GM19328 (cell line): Measurements from ENCODE around the gene COQ8B.
A peak's percentile ranks its signal among the peaks of the same experiment; 100 is the strongest.
"Not testable (repeated sequence)": the region's sequence is repeated elsewhere in the genome, so short reads cannot be mapped to it uniquely, and the experiment has no call there.

Experiments used
- ATAC-seq: cut with Tn5 transposase; IDR thresholded peaks from one replicate; pipeline ENCODE4 v1.9.1; 2021; ENCODE audit warnings: mild to moderate bottlenecking, moderate library complexity; ENCODE audit not compliant: unreplicated experiment

The COQ8B gene

DNA sequence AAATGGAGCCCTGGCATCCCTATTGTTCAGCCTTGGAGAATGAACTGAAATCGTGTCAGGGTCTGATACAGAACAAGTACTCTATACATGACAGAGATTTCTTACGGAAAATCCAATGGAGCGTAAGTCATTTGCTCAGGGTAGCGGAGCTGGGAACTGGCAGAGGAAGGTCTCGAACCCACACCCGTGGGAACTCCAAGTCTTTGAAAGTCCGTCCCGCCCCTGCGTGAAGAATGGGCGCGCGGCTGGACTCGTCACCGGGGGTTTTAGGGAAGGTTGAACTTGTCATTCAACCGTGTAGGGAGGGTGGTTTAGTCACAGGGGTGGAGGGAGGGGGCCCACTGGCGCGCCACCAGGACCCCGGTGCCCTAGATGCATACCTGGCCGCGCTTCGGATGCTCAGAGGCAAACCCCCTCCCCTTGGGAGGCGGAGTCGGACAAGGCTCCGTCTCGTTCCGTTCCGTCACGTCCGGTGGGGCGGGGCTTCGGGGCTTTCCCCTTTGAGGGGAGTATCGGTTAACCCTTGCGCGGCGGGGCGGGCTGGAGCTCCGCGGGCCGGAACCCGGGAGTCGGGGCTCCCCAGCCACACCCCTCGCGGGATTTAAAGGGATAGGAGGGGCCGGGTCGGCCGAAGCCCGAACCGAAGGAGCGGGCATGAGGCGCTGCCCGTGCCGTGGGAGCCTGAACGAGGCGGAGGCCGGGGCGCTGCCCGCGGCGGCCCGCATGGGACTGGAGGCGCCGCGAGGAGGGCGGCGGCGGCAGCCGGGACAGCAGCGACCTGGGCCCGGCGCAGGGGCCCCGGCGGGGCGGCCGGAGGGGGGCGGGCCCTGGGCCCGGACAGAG lies at the start of gene COQ8B, which contains the start of gene ITPKC:
Gene COQ8B (minus strand): TSS at position 405 of the 843 bp plus-strand sequence. CDS start 2,254 bp downstream, outside the sequence.
Gene ITPKC (plus strand): TSS at position 631 of the 843 bp plus-strand sequence. CDS start 24 bp downstream, at position 655.
- ATAC-seq: peak; percentile 68

DNA sequence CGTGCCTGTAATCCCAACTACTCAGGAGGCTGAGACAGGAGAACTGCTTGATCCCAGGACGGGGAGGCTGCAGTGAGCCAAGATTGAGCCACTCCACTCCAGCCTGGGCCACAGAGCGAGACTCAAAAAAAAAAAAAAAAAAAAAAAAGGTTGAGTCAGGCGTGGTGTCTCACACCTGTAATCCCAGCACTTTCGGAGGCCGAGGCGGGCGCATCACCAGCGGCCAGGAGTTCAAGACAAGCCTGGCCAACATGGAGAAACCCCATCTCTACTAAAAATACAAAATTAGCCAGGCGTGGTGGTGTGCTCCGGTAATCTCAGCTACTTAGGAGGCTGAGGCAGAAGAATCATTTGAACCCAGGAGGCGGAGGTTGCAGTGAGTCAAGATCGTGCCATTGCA lies 49.7 kb upstream of the COQ8B start:
- ATAC-seq: not testable (repeated sequence)

DNA sequence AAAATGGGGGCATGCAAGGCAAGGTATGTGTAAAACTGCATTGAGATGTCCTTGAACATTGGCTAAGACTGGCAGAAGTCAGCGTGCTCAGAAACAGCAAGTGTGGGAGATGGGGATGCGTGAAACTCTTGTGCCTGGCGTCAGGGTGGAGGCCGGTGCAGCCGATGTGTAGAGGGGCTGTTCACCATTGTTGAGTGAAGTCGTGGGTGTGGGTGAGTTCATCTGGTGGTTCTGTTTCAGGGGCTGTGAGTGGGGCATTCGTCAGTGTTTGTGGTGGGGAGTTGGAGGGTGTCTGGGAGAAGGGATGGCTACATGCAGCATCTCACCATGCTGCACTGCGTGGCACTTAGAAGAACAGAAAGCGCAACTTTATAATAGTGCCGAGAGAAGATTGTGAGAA lies 47.3 kb upstream of the COQ8B start:
- no peak for ATAC-seq

DNA sequence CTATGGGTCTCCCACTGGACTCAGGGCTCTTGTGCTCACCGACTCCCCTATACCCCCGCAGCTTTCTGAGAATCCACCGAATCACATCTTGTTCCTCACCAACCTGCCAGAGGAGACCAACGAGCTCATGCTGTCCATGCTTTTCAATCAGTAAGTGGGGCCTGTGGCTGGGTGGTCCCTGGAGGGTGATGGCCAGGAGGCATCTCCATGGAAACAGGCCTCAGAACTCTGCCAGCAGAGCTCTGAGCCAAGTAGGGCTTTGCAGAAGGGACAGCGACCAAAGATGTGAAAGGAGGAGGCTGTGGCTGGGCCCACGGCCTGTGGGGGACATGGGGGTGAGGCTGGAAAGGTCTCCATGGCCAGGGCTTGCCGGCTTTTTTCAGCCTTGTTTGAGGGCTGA lies 46.8 kb upstream of the COQ8B start:
- ATAC-seq: no peak

DNA sequence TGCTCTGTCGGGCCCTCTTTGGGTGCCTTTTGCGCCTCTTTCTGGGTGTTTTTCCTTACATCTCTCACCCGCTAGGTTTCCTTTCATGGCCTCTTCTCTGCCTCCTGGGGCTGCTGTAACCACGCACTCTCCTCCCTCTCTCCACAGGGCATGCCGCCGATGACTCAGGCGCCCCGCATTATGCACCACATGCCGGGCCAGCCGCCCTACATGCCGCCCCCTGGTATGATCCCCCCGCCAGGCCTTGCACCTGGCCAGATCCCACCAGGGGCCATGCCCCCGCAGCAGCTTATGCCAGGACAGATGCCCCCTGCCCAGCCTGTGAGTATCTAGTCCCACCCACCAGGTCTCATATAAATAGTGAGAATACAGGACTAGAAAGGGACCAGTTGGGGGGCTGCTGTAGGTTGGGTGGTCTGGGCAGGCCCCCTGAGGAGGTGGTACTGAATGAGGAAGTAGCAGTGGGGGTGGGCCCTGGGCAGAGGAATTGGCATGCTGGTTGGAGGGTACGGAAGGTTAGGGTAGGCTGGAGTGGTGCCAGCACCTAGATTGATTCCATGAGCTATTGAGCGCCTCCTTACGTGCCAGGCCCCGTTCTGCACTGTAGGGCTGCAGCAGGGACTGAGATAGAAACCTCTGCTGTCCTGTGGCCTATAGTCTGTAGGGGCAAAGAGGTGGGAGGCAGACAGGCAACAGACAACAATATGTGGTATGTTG lies 46.2 kb upstream of the COQ8B start:
- no peak for ATAC-seq

DNA sequence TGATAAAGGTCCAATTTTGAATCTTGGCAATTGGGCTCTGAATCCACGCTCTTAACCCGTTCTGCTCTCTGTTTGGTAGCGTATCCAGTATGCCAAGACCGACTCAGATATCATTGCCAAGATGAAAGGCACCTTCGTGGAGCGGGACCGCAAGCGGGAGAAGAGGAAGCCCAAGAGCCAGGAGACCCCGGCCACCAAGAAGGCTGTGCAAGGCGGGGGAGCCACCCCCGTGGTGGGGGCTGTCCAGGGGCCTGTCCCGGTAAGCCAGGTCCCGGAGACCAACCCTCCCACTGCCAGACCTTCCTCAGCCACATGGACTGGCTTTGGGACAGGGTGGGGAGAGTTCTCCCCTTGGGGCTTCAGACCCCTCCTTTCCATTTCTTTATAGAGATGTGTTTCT lies 42.7 kb upstream of the COQ8B start:
- ATAC-seq: no peak

DNA sequence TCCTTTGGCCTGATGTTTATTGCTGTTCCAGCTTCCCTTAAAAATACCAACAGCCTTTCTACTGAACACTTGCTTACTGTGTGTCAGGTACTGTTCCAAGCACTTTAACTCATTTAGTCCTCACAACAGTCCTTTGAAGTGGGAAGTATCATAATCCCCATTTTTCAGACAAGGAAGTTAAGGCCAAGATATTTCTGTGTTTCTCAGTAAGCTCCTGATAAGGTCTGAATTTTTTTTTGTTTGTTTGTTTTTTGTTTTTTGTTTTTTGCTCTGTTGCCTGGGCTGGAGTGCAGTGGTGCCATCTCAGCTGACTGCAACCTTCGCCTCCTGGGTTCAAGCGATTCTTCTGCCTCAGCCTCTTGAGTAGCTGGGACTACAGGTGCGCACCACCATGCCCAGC lies 41.8 kb upstream of the COQ8B start:
- no peak for ATAC-seq

DNA sequence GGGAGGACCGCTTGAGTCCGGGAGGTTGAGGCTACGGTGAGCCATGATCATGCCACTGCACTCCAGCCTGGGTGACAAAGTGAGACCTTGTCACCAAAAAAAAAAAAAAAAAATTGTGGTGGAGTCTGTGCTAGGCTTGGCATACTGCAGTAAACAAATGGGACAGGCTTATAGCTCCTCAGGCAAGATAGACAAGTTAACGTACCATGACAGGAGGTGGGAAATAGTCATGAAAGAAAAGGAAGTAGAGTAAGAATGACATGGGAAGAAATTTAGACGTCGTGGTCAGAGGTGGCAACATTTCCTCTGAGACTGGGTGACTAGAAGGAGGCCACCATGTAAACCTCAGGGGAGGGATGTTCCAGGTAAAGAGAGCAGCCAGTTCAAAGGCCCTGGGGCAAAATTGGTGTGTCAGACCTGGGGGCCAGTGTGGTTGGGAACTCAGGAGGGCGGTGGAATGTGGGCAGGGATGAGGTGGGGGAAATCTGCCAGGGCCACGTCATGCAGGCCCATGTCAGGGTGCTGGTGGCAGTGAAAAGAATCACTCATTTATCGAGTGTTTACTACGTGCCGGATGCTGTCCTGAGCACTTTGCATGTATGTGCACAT lies 39.9 kb upstream of the COQ8B start:
- ATAC-seq: no peak

DNA sequence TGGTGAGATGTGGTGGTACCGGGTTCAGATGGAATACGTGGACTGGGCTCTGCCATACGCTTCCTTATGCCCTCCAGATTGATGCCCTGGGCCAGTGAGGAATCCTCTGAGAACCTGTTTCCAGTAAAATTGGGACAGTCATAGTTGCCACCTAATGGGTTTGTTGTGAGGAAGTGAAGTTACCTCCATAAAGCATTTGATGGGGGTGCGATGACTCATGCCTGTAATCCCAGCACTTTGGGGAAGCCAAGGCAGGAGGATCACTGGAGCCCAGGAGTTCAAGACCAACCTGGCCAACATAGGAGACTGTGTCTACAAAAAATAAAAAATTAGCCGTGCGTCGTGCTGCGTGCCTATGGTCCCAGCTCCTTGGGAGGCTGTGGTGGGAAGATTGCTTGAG lies 39.1 kb upstream of the COQ8B start:
- no peak for ATAC-seq

DNA sequence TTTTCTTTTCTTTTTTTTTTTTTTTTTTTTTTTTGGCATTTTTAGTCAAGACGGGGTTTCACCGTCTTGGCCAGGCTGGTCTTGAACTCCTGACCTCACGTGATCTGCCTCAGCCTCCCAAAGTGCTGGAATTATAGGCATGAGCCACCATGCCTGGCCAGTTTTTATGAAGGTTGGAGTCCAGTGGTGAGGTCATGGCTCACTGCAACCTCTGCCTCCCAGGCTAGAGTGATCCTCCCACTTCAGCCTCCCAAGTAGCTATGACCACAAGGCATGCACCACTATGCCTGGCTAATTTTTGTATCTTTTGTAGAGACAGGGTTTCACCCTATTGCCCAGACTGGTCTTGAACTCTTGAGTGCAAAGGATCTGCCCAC lies 38.5 kb upstream of the COQ8B start:
- ATAC-seq: no peak

DNA sequence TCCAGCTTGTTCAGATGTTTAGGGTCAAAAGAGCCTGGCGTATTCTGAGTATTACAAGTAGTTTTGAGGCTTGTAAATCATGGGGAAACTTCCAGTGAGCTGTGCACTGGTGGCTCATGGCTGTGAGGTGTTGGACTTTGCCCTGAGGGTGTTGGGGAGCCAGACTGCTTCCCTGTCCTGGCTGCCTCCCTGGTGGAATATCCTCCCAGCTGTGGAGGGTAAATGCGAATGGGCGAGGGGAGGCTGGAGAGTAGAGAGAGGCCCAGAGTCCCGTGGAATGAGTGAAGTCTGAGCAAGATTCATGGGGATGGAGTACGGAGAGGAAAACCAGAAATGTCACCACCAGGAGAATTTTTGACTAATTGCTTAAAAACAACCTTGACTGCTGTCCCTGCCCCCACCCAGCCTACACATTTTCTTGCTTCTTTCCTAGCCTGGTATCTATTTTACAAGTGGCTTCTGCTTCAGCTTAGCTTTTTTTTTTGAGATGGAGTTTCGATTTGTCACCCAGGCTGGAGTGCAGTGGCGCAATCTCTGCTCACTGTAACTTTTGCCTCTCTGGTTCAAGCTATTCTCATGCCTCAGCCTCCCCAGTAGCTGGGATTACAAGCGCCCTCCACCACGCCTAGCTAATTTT lies 38.0 kb upstream of the COQ8B start:
- no peak for ATAC-seq

DNA sequence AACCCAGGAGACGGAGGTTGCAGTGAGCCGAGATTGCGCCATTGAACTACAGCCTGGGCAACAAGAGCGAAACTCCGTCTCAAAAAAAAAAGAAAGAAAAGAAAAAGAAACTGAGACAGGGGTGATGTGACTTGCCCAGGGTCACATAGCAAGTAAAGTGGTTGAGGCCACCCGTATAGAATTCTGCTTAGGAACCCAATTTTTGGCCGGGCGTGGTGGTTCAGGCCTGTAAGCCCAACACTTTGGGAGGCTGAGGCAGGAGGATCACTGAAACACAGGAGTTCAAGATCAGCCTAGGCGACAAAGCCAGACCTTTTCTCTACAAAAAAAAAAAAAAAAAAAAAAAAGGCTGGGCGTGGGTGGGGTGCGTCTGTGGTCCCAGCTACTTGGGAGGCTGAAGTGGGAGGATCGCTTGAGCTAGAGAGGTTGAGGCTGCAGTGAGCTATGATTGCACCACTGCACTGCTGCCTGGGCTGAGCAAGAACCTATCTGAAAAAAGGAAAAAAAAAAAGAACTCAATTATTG lies 35.6 kb upstream of the COQ8B start:
- ATAC-seq: no peak

DNA sequence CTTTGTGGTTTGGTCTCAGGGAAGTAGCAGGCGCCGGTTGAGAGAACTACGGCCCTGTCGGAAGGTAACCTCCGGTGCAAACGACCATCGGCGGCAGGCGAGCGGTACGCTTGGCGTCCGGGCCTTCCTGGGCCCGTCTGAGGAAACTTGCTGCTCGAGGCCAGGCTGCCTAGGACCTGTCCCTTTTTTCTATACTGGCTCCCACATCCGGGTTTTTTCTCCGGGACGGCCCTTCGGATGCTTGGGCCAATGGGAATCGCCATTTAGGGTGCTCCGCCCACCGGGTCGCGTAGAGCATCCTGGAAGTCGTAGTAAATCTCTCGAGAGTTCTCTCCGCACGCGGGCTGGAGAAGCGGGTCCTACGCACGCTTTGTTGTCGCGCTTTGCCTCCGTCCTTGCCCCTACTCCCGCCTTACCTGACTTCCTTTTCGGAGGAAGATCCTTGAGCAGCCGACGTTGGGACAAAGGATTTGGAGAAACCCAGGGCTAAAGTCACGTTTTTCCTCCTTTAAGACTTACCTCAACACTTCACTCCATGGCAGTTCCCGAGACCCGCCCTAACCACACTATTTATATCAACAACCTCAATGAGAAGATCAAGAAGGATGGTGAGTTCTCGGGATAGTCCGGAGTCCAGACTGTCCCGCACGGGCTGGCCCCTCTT lies 34.3 kb upstream of the COQ8B start, which contains the start of gene SNRPA:
Gene SNRPA (plus strand): TSS at position 330 of the 664 bp plus-strand sequence. CDS start 206 bp downstream, at position 536.
- peak; percentile 48 for ATAC-seq

DNA sequence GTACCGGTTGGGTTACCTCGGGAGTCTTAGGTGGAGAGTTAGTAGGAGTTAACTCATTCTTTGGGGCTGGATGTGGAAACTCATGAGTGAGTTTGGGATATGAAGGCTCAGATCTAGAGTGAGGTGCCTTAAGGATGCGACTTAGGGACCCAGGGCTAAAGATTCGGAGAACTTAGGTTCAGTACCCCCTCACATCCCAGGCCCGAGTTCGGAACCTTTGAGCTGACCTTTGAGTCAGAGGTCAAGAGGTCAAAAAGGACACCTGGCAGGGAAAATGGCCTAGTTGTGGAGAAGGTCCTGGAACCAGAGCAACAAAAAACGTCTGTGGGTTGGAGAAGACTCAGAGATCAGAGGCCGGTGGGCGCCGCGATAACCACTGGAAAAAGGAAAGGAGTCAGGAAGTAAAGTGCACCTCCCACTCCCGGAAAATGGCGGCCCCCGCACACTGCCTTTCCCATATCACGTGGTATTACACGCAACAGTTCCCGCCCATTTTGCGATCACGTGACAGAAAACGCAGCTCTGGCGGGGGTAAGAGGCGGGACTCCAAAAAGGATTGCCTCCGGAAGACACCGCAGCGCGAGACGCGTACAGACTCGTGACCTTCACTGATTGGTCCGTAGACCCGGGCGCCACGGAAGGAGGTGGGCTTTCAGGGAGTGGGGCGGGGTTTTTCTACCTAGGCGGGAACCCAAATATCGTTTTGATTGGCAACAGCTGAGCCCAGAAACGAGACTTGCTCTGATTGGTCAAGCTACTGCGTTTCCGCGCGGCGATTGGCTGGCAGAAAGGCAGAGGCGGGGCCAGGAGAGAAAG lies 33.6 kb upstream of the COQ8B start, which contains the start of gene ACTMAP:
Gene ACTMAP (minus strand): TSS at position 420 of the 816 bp plus-strand sequence. CDS start 674 bp downstream, outside the sequence.
- ATAC-seq: peak; percentile 90

DNA sequence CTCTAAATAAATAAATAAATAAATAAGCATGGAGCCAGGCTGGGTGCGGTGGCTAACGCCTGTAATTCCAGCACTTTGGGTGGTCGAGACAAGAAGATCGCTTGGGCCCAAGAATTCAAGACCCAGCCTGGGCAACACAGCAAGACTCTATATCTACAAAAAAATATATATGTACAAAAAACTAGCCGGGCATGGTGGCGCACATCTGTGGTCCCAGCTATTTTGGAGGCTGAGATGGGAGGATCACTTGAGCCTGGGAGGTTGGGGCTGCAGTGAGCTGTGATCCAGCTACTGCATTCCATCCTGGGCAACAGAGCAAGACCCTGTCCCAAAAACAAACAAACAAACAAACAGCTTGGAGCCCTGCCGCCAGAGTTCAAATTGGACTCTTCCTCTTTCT lies 30.9 kb upstream of the COQ8B start:
- no peak for ATAC-seq

DNA sequence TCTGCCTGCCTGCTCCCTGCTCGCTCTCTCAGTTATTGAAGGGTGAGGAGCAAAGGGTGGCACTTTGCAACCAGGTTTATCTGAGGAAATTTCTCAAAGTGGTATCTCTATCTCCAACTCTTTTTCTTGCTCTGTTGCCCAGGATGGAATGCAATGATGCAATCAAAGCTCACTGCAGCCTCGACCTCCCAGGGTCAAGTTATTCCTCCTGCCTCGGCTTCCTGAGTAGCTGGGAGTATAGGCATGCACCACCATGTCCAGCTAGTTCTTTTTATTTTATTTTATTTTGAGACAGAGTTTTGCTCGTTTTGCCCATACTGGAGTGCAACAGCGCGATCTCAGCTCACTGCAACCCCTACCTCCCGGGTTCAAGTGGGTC lies 28.7 kb upstream of the COQ8B start:
- no peak for ATAC-seq

DNA sequence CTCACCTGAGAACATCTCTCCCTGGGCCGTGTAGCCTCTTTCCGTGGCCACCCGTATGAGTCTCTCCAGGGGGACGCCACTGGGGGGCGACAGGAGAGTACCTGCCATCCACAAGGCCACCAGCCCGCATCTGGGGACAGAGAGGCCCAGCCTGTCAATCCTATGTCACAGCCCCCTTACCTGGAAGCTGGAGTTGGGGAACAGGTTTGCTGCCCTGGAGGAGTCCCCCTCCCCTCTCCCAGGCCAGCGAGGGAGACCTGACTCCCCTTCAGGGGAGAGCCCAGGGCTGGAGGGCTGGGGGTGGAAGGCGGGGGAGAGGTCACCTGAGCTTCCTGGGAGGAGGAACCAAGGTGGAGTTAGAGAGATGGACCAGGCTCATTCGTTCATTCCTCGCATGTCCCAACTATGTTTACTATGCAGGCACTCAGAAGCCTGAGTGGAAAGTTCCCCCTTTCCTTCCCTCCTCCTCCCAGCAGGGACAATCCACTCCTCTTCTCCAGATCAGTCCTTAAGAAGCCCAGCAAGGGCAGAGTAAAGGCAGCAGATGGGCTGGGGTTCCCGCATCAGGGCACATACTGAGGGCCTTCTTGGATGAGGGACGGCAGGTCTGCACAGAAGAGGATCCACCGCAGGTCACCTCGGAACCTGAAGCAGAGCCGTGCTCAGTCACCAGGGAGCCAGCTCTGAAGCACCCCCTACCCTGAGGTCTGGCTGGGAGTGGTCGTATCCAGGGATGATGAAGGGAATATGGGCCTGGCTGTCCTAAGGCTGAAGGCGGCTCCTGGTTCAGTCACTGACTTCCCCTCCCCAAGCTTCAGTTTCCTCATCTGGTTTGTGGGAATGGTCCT lies 28.1 kb upstream of the COQ8B start:
- no peak for ATAC-seq

DNA sequence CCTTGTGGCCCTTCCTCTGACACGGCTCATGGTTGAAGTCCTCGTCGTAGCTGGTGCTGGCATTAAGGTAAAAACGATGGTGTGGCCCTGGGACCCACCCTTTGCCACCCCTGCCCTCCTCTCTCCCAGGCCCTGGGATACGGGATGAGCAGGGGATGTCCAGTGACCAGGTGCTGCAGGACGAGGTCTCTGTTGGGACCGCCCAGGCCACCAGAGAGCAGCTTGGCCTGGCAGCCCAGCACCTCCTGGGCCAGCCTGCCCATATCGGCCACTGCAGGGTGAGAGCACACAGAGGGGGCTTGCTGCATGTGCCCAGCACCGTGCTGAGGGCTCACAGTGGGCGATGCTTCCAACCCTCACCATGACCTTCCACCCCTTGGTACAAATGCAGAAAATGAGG lies 27.2 kb upstream of the COQ8B start:
- ATAC-seq: no peak
